Adipocyte (in vitro differentiated cells): Measurements from ENCODE around the gene LTBR.
A peak's percentile ranks its signal among the peaks of the same experiment; 100 is the strongest.
"Not testable (repeated sequence)": the region's sequence is repeated elsewhere in the genome, so short reads cannot be mapped to it uniquely, and the experiment has no call there.

Experiments used
- DNase-seq: peaks from one replicate; pipeline ENCODE4 v3.0.0-alpha.2; 2015; ENCODE audit warnings: low read depth
- H3K27me3 ChIP-seq: replicated peaks from 2 replicates; pipeline ENCODE4 v1.7.0; 2013; ENCODE audit warnings: mild to moderate bottlenecking, low read length, moderate library complexity; ENCODE audit not compliant: control insufficient read depth, insufficient read depth
- H3K36me3 ChIP-seq: 2 replicates; pipeline ENCODE4 v1.7.0; 2013; ENCODE audit warnings: low read length, mild to moderate bottlenecking, moderate library complexity; ENCODE audit not compliant: control insufficient read depth, insufficient read depth, severe bottlenecking
- H3K4me1 ChIP-seq: 2 replicates; pipeline ENCODE4 v1.7.0; 2013; ENCODE audit warnings: mild to moderate bottlenecking, low read length, moderate library complexity; ENCODE audit not compliant: control insufficient read depth, insufficient read depth
- H3K4me3 ChIP-seq: 2 replicates; pipeline ENCODE4 v1.7.0; 2013; ENCODE audit warnings: mild to moderate bottlenecking, low read length, moderate library complexity
- H3K9ac ChIP-seq: 2 replicates; pipeline ENCODE4 v1.7.0; 2013; ENCODE audit warnings: mild to moderate bottlenecking, low read length, moderate library complexity
- H3K9me3 ChIP-seq: 2 replicates; pipeline ENCODE4 v1.7.0; 2013; ENCODE audit warnings: mild to moderate bottlenecking, low read length, moderate library complexity; ENCODE audit not compliant: control insufficient read depth

Gene LTBR

GRCh38 chr12:6423267-6424007 is 39.5 kb downstream of the LTBR start:
- H3K9me3 ChIP-seq = no peaks in the 10 kb centered on the region
- H3K4me3 ChIP-seq = no peak overlapping the region
- no peaks in the 10 kb centered on the region for H3K36me3 ChIP-seq
- H3K27me3 ChIP-seq = no peaks in the 10 kb centered on the region
- DNase-seq = peak; percentile 98
- no peak overlapping the region for H3K9ac ChIP-seq
- peaks cover 9% of the 10 kb centered on the region for H3K4me1 ChIP-seq

GRCh38 chr12:6424008-6424347 is 40.0 kb downstream of the LTBR start:
- H3K4me1 ChIP-seq = peaks cover 9% of the 10 kb centered on the region
- no peaks in the 10 kb centered on the region for H3K9me3 ChIP-seq
- no peak overlapping the region for H3K4me3 ChIP-seq
- H3K36me3 ChIP-seq = no peaks in the 10 kb centered on the region
- H3K9ac ChIP-seq = no peak overlapping the region
- DNase-seq = no peak
- no peaks in the 10 kb centered on the region for H3K27me3 ChIP-seq

GRCh38 chr12:6424866-6425265 is 40.9 kb downstream of the LTBR start:
- Histone ChIP-seq H3K9ac (no peak overlapping the region), H3K4me1 (peaks cover 12% of the 10 kb centered on the region), H3K4me3 (no peak overlapping the region), H3K36me3 (no peaks in the 10 kb centered on the region), H3K27me3 (no peaks in the 10 kb centered on the region), H3K9me3 (no peaks in the 10 kb centered on the region)
- DNase-seq = no peak

GRCh38 chr12:6425590-6426531 is 41.9 kb downstream of the LTBR start:
- H3K27me3 ChIP-seq = no peaks in the 10 kb centered on the region
- no peak overlapping the region for H3K4me3 ChIP-seq
- no peak for DNase-seq
- no peaks in the 10 kb centered on the region for H3K9me3 ChIP-seq
- no peak overlapping the region for H3K9ac ChIP-seq
- no peaks in the 10 kb centered on the region for H3K36me3 ChIP-seq
- H3K4me1 ChIP-seq = peaks cover 16% of the 10 kb centered on the region

- Histone ChIP-seq H3K9me3 (no peaks in the 10 kb centered on the region), H3K27me3 (no peaks in the 10 kb centered on the region), H3K9ac (no peak overlapping the region), H3K4me1 (peaks cover 25% of the 10 kb centered on the region), H3K4me3 (no peak overlapping the region), H3K36me3 (no peaks in the 10 kb centered on the region)
- DNase-seq = no peak
These were observed 43.1 kb downstream of the LTBR start for GRCh38 chr12:6426882-6427671.

GRCh38 chr12:6427796-6428195 is 43.8 kb downstream of the LTBR start:
- H3K4me3 ChIP-seq, H3K27me3 ChIP-seq, H3K9me3 ChIP-seq, H3K36me3 ChIP-seq, H3K9ac ChIP-seq, DNase-seq: not testable (repeated sequence)
- H3K4me1 ChIP-seq = peaks cover 25% of the 10 kb centered on the region

- Histone ChIP-seq H3K9me3 (no peaks in the 10 kb centered on the region), H3K9ac (no peak overlapping the region), H3K4me3 (no peak overlapping the region), H3K36me3 (no peaks in the 10 kb centered on the region), H3K4me1 (peaks cover 25% of the 10 kb centered on the region), H3K27me3 (no peaks in the 10 kb centered on the region)
- no peak for DNase-seq
These were observed 44.4 kb downstream of the LTBR start for GRCh38 chr12:6428326-6428725.

- peak; percentile 97 for DNase-seq
- Histone ChIP-seq H3K9me3 (no peaks in the 10 kb centered on the region), H3K4me1 (peaks cover 19% of the 10 kb centered on the region), H3K4me3 (peak overlapping the region; percentile 68), H3K27me3 (no peaks in the 10 kb centered on the region), H3K36me3 (no peaks in the 10 kb centered on the region), H3K9ac (peak overlapping the region; percentile 86)
These were observed 46.4 kb downstream of the LTBR start for GRCh38 chr12:6430124-6430989.

GRCh38 chr12:6432991-6433390 is 49.0 kb downstream of the LTBR start:
- Histone ChIP-seq H3K9me3 (no peaks in the 10 kb centered on the region), H3K36me3 (no peaks in the 10 kb centered on the region), H3K9ac (no peak overlapping the region), H3K27me3 (no peaks in the 10 kb centered on the region), H3K4me1 (peaks cover 19% of the 10 kb centered on the region), H3K4me3 (no peak overlapping the region)
- DNase-seq = no peak

- Histone ChIP-seq H3K36me3 (no peaks in the 10 kb centered on the region), H3K9ac (no peak overlapping the region), H3K4me1 (peaks cover 19% of the 10 kb centered on the region), H3K4me3 (no peak overlapping the region), H3K9me3 (no peaks in the 10 kb centered on the region), H3K27me3 (no peaks in the 10 kb centered on the region)
- DNase-seq = no peak
These were observed 50.5 kb downstream of the LTBR start for GRCh38 chr12:6434205-6435140.
